AML-193 (cell line): ENCODE results near the gene PGS1.
"Not testable (repeated sequence)": the region's sequence is repeated elsewhere in the genome, so short reads cannot be mapped to it uniquely, and the experiment has no call there.

ENCODE experiments used
- DNase-seq, 2 experiments: peaks; one replicate each; lab custom pipeline; 2025; lab: John Stamatoyannopoulos, UW

PGS1 gene, protein sequence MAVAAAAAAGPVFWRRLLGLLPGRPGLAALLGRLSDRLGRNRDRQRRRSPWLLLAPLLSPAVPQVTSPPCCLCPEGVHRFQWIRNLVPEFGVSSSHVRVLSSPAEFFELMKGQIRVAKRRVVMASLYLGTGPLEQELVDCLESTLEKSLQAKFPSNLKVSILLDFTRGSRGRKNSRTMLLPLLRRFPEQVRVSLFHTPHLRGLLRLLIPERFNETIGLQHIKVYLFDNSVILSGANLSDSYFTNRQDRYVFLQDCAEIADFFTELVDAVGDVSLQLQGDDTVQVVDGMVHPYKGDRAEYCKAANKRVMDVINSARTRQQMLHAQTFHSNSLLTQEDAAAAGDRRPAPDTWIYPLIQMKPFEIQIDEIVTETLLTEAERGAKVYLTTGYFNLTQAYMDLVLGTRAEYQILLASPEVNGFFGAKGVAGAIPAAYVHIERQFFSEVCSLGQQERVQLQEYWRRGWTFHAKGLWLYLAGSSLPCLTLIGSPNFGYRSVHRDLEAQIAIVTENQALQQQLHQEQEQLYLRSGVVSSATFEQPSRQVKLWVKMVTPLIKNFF

DNA sequence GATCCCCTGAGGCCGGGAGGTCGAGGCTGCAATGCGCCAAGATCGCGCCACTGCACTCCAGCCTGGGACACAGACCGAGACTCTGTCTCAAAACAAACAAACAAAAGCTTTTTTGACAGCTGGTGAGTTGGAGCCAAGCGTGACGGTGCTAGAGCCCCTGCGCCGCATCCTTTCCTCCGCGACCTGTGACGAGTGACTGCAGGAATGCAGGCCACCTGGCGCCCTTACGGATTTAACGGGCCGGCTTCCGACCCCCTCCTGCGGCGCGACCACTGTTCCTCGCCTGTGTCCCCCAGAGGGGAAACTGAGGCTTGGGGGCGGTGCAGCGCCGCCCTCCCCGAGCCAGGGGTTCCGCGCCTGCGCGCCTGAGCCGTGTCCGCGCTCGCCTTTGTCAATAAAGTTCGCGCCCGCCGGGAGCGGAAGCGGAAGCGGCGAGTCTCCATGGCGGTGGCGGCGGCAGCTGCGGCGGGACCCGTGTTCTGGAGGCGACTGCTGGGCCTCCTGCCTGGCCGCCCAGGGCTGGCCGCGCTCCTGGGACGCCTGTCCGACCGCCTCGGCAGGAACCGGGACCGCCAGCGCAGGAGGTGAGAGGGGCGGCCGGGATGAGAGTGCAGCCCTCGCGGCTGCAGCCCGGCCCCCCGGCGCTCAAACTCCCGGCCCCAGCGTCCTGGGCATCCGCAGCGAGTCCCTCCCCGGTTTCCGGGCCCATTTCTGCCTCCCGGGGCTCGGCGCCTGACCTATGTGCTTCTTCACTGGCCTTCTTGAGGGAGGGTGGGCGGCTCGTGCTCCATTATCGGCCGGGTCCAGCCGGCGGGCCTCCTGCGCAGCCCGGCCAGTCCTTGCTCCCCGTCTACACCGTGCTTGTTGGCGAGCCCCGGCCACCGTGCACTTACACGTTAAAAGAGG lies at the start of gene PGS1:
PGS1 (plus strand) TSS at position 425 of the 906 bp plus-strand sequence; CDS start at position 442, 17 bp downstream.
- peak; percentile 55 to 59 for DNase-seq

DNA sequence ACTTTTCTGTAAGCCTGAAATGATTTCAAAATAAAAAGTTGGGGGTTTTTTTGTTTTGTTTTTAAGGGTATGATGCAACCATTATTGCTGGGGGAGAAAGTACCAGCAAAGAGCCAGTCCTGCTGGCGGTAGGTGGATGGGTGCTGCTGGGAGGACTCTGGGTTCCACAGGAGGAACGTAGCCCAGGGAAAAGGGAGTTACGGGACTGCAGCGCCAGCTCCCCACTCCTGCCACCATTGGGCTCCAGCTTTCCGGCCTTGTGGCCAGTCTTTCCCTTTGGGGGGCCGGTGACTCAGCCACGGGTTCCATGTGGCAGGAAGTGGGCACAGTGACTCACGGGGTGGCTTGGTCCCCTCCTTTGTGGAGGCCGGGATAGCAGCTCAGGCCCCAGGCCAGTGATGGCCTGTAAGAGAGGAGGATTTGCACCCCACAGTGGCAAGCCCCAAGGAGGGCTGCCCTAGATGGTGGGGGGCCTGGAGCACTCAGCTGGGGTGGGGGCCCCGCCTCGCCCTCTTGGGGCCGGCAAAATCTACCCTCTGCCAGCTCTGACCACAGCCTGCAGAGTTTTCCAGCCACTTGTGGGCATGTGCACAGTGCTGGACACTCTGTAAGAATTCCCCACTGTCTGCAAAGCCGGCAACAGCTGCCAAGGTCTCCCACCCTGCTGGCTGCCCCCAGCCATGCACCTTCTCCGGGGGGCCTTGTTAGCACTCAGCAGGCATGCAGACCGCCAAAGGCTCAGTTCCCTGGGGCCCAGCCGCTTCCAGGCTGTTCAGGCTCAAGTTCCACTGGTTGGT lies 49.0 kb upstream of the PGS1 start:
- DNase-seq = peak; percentile 67 to 78

DNA sequence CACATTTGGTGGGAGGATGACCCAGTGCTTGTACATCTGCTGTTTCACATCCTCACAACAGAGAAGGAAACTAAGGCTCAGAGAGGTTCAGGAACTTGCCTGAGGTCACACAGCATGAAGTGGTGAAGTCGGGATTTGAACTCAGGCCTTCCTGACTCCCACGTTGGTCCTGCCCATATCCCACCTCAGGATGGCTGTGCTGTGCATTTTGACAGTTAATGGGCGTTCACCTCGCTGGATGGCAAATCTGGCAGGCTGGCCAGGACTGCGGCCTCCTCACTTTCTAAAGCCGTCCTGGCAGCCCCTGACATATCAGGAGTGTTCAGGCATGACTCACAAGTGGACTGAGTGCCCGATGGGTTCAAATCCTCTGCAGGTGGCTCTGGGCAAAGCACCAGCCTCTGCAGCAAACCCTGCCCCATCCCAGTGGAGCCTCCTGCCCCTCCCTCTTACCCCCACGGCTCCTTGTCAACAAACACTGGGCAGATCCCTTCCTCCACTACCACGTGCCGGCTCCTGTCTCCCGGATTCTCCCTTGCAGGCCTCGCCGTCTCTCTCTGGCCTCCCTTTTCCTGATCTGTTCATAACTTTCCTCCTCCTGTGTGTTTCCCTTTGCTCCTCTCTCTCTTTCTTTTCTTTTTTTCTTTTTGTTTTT lies 47.8 kb upstream of the PGS1 start:
- no peak for DNase-seq

DNA sequence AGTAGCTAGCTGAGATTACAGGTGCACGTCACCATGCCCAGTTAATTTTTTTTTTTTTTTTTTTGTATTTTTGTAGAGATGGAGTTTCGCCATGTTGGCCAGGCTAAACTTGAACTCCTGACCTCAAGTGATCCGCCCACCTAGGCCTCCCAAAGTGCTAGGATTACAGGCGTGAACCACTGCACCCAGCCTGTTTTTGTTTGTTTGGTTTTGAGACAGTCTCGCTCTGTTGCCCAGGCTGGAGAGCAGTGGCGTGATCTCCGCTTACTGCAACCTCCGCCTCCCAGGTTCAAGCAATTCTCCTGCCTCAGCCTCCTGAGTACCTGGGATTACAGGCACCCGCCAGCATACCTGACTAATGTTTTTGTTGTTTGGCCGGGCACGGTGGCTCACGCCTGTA lies 47.1 kb upstream of the PGS1 start:
- DNase-seq = not testable (repeated sequence)

DNA sequence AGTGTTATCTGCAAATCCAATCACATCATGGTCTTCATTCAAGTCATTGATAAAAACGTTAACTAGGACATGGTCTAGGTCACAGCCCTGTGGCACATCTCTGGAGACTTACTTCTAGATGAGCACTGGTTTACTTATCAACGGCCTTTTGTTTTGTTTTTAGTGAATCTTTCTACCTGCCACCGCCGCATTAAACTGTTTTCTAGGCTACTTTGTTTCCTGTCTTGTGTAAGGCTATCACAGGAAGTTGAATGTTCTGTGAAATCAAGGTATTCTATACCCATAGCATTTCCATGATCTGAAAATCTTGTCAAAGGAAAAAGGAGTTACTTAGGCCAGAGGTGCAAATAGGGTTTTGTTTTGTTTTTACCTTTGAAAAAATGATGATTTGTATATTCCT lies 45.5 kb upstream of the PGS1 start:
- DNase-seq = no peak

DNA sequence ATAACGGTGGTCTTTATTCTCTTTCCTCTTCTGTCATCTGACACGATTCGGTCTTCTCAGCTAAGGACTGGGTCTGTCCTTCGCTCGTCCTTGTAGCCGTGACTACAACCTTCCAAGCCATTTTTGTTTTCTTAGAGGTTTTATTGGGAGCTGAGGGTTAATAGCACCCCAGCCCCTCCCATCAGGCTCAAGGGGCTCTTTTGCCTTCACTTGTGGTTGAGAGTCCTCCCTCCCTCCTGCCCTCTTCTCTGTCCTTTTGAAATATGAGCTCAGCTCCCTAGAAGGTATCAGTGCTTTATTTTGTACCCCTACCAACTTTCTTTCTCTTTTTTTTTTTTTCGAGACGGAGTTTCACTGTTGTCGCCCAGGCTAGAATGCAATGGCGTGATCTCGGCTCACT lies 43.2 kb upstream of the PGS1 start:
- no peak for DNase-seq

DNA sequence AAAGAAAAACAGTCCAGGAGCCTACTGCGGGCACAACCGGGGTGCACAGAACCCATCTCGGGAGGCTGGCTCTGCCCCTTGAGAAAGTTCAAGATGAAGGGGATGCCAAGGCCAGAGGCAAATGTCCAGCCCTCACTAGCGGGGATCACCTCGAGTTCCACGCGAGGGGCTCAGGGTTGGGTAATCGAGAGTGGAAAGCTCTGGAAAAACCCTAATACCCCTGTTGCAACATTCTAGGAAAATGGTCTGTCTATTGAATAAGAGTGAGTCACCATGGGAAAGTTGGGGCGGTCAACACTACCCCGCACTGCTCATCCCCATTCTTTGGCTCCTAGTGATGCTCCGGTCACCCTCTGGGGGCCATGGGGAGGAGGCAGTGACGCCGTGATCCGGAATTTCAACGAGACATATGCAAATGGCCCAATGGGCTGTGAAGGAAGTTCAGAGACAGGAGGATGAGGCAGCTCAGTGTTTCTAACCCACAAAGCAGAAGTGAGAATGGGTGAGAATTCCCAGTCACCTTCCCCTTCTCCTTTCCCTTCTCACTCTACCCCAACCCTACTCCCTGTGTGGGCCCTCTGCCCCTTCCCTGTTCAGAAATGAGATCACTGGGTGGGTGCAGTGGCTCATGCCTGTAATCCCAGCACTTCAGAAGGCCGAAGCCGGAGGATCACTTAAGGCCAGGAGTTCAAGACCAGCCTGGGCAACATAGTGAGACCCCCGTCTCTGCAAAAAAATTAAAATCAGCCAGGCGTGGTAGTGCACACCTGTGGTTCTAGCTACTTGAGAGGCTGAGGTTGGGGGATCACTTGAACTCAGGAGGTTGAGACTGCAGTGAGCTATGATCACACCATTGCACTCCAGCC lies 41.0 kb upstream of the PGS1 start:
- peak in 1 of 2 experiments; percentile 7 for DNase-seq

DNA sequence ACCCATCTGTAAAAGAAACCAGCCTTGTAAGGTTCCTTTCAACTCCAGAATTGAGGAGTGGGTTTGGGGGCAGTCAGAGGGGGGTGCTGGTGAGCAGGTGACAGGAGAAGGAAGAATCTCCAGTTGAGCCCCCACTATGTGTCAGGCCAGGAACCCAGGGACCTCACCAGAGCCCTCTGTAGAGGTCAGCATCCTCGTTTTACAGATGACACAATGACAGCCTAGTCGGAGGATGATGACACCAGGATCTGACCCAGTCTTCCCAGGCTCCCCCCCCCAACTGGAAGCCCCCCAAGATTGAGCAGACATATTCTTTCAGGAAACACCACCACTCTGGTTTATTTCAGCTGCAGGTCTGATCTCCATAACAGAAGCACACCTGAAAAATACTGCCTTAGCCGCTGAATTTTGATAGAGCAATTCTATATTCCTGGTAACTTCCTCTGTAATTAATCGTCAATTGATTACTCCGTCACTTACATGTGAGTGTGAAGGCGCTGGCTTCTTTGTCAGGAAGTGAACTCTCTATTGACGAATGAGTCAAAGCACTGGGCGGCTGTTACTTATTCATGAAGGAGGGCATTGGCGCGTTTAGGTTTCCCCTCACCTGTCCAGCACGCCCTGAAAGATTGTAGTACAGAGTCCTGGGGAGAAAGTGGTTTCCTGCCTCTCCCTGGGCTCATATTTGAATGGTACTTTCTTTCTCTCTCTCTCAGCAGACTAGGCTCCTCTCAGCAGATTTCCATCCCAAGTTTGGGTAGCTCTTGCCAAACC lies 39.8 kb upstream of the PGS1 start:
- DNase-seq = no peak

DNA sequence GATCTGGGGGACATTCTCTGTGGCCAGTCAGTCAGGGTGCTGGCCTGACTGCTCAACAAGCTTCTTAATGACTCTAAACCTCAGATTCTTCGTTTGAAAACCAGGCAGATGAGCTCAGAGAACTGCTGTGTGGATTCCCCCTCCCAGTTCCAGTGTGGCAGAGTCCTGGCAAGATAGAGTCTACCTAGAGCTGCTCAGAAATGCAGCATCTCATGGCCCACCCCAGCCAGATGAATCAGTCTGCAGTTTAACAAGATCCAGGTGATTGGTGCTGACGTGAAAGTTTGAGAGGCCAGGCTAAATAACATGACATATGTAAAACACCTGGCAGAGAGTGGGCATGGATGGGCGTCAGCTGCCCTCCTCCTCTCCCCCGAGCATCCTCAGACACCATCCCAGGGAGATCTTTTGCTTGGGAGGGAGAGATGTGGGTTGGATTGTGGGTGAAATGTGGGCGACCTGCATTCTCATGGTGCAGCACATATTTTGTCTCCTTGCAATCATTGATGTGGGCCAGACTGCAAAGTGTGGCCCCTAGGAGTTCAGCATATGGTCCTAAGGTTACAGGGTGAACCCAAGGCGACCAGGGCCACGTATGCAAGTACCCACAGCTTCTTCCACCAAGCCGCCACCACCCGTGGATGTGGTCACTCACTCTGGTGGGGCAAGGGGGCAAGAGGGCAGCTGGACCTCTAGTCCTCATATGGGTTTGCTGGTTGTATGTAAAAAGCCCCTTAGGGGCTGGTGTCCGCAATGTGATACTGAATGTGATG lies 38.1 kb upstream of the PGS1 start:
- no peak for DNase-seq

DNA sequence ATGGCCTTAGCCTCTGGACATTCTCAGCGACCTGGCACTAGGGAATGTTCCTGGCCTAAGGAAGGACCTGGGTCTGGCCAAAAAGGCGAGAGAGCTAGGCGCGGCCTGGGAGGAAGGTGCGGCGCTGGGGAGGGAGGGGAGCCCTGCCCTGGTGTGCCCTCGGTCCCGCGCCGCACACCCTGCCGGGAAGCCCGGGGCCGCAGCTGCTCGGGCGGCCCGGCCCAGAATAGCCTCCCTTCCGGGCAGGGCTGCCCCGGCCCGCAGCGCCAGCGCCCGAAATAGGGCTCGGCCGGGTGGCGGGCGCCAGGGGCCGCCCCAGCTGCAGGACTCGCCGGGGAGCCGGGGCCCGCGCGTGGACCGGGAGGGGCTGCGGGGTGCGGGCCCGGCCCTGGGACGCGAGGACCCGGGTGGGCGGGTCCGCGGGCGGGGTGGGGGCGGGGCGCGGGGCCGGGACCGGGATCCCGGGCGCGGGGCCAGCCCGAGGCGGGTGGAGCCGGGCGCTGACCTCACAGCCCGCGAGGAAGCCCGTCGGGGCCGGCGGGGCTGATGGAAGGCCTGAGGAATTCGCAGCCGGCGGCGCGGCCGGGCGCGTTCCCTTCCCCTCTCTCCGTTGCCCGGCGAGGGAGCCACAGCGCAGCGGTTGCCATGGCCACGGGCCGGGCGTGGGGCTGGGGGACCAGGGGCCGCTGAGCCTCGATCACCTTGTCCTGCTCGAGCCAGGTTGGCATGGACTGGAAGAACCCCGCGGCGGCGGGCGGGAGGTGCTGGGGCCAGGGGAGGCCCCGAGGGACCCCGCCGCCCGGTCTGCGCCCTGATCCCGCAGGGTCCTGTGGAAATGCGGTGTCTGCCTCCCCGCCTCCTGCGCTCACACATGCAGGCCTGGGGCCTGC lies 36.6 kb upstream of the PGS1 start:
- DNase-seq = no peak

DNA sequence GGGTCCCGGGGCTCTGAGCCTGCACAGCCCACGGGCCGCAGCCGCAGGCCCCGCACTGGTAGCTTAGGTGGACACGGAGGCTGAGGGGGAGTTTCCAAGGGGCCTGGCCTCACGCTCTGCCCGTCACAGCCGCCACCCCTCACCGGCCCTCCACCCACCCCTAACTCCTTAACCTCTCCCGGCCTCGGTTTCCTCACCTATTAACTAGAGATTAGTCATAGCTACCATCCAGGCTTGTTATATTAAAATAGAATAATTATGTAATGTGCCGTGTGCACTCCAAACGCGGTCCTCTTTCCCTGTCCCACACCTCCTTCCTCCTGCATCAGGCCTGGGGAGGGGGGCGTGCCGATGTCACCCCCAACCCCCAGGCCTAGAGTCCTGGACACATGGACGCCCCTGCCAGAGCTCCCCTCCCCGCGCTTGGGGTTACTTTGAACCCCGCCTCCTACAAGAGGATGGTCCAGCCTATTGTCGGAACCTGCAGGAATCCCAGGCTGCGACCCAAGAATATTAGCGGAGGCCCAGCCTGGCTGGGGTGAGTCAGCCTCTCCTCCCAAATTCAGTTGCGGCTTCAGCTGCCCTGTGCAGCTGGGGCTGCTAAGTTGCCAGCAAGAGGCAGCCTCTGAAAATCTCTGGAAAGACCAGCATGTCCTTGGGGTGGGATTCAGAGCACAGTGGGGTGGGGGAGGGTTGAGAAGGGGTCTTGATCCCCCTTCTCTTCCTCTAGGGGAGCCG lies 35.8 kb upstream of the PGS1 start:
- DNase-seq = peak in 1 of 2 experiments; percentile 23

DNA sequence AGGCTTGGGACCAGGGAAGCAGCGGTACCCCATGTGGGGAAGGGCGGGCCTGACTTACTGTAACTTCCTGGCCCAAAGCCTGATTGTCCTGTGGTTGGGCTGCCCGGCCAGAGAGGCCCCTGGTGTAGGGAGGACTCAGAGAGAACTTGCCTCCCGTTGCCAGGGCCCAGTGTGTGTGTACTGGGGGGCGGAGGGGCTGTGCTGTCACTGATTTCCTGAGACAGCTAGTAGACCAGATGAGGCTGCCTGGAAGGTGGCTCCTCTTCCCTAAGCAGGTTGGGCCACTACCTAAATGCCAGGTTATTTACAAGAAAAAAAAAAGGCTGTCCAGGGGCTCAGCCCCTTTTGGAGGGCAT lies 35.3 kb upstream of the PGS1 start:
- peak; percentile 23 to 33 for DNase-seq

DNA sequence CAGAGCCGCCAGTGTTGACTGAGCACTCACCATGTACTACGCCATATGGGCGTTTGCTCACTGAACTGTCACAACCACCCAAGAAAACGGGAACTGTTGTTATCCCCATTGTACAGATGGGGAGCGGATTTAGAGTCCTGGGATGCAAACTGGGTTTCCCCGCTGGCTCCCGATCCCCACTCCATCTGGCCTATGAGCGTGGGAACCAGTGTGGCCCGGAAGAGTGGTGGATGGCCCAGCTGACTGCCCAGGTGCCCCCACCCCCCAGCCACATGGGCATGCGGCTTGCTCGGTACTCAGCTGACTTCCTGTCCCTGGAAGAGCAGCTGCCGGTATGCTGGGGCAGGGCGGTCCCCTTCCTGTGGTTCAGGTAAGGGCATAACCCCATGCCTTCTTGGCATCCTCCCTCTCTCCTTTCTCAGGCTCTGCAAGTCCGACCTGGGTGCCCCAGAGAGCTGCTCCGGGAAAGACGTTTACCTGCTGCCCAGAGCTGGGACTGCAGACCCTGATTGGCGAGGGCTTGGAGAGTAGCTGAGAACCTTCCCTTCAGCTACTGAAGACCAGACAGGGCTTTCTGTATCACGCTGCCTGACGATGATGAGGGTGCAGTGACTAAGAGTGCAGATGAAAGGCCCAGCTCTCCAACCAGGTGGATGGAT lies 34.8 kb upstream of the PGS1 start:
- DNase-seq = no peak

DNA sequence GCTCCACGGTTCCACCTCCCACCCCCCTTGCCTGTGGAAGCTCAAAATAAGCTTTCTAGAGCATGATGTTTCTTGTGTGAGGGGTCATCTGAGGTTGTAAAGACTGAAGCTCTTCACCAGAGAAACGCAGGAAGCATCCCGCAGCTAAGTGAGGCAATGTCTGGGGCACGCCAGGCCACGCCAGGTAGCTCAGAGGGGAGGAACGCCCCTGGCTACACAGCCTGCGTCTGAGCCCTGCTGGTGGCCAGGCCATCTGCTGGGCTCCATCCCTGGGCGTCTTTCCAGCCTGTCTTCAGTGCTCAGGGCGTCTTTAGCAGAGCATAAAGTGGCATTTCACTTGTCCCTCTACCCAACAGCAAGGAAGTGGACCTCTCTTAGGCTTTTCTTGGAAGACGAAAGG lies 33.8 kb upstream of the PGS1 start:
- DNase-seq = no peak

DNA sequence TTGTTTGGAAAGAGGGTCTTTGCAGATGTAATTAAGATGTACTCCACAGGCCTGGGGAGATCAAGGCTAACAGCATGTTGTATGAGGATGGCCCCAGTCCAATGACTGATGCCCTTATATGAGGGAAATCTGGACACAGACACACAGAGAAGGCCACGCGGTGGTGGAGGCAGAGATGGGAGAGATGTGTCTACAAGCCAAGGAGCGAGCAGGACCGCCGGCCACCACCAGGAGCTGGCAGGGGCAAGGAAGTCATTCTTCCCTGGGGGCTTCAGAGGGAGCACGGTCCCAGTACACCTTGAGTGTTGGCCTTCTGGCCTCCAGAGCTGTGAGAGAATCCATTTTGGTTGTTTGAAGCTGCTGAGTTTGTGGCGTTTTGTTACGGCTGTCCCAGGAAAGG lies 33.3 kb upstream of the PGS1 start:
- no peak for DNase-seq

DNA sequence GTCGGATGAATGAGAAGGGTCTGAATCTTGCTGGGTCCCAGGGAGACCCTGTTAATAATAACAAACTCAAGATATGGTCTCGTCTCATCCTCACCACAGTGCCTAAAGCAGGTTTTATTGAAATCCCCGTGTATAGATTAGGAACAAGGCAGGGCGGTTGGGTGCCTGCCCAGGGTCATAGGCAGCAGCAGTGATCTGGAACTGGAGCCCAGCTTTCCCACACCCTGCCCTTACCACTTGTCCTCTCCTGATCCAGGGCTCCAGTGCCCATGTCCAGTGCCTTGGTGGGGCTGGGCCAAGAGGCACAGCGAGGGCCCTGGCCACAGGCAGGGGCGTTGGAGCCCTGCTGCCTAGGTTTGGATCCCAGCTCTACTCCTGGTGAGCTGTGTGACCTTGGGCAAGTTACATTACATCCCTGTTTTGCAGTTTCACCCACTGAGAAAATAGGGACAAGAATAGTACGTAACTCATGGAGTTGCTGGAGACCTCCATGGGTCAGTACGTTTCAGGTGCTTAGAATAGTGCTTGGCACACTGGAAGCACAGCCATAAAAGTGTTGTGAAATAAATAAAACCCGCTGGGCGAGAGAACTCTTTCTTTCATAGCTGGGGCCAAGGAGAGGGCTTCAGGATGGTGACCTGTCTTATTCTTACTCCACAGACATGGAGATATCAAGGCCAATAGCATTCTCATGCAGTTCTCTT lies 32.5 kb upstream of the PGS1 start:
- no peak for DNase-seq
